WTC11 (cell line): ENCODE measurements around the gene ARAP2. TPM values are rescaled to one million over a fixed set of nuclear protein-coding genes. Genes with fewer than 3 reads are reported as not detected.

Experiments used
- ATAC-seq: fragments of 200-7000 bp; cut with Tn5 transposase; 2 replicates; pipeline ENCODE4 v1.10.0; 2021; ENCODE audit warnings: mild to moderate bottlenecking, moderate library complexity
- CTCF ChIA-PET: fragments of 300-600 bp; sonication (Branson Sonifier 250); formaldehyde crosslinking; loops from one replicate; lab custom pipeline; 2021; ENCODE audit warnings: antibody characterized with exemption; lab: Charles Lee
- POLR2A ChIA-PET: fragments of 350-600 bp; sonication (Branson Sonifier 250); formaldehyde crosslinking; loops from one replicate; lab custom pipeline; 2021; ENCODE audit warnings: antibody characterized with exemption; lab: Charles Lee
- DNase-seq: peaks from one replicate; pipeline ENCODE4 v3.0.0; 2021; ENCODE audit warnings: low spot score
- H3K27ac Mint-ChIP-seq: 2 replicates; pipeline ENCODE4 v1.8.0; 2021; ENCODE audit warnings: mixed read lengths
- H3K27me3 Mint-ChIP-seq: 2 replicates; pipeline ENCODE4 v1.8.0; 2021; ENCODE audit warnings: low read depth, mild to moderate bottlenecking, moderate library complexity, mixed read lengths
- H3K36me3 Mint-ChIP-seq: 2 replicates; pipeline ENCODE4 v1.8.0; 2021; ENCODE audit warnings: mixed read lengths
- H3K4me1 Mint-ChIP-seq: 2 replicates; pipeline ENCODE4 v1.8.0; 2022; ENCODE audit warnings: mixed read lengths
- H3K4me3 Mint-ChIP-seq: 2 replicates; pipeline ENCODE4 v1.8.0; 2021; ENCODE audit warnings: mild to moderate bottlenecking, moderate library complexity, mixed read lengths
- H3K9me3 Mint-ChIP-seq: 2 replicates; pipeline ENCODE4 v1.8.0; 2021; ENCODE audit warnings: mixed read lengths
- ELF4 ChIP-seq: sonication (generic); formaldehyde crosslinking; IDR thresholded peaks from 2 replicates; pipeline ENCODE4 v1.8.1; 2022; ENCODE audit warnings: low read depth, mild to moderate bottlenecking, moderate library complexity, missing genetic modification reagents
- ETV6 ChIP-seq: sonication (generic); formaldehyde crosslinking; IDR thresholded peaks from 2 replicates; pipeline ENCODE4 v1.8.1; 2022; ENCODE audit warnings: mild to moderate bottlenecking, missing genetic modification reagents
- GTF2I ChIP-seq: fragments of 250-450 bp; sonication (Bioruptor Pico); conservative IDR thresholded peaks from 2 replicates; pipeline ENCODE4 v1.4.0; 2021; ENCODE audit warnings: mild to moderate bottlenecking
- JAZF1 ChIP-seq: fragments of 250-450 bp; sonication (Bioruptor Pico); IDR thresholded peaks from 2 replicates; pipeline ENCODE4 v1.9.0; 2021; ENCODE audit warnings: moderate library complexity, mild to moderate bottlenecking, inconsistent platforms
- KAT7 ChIP-seq: sonication (generic); formaldehyde crosslinking; IDR thresholded peaks from 2 replicates; pipeline ENCODE4 v1.8.1; 2023; ENCODE audit warnings: missing genetic modification reagents, mild to moderate bottlenecking, borderline replicate concordance
- RELA ChIP-seq: sonication (generic); formaldehyde crosslinking; IDR thresholded peaks from 2 replicates; pipeline ENCODE4 v1.8.1; 2022; ENCODE audit warnings: missing genetic modification reagents, mild to moderate bottlenecking, borderline replicate concordance
- SP1 ChIP-seq: sonication (generic); formaldehyde crosslinking; conservative IDR thresholded peaks from 2 replicates; pipeline ENCODE4 v1.8.1; 2022; ENCODE audit warnings: missing genetic modification reagents
- ZBTB21 ChIP-seq: sonication (generic); formaldehyde crosslinking; IDR thresholded peaks from 2 replicates; pipeline ENCODE4 v1.8.1; 2023; ENCODE audit warnings: mild to moderate bottlenecking, missing genetic modification reagents, borderline replicate concordance
- ZNF263 ChIP-seq: sonication (generic); formaldehyde crosslinking; IDR thresholded peaks from 2 replicates; pipeline ENCODE4 v1.8.1; 2022; ENCODE audit warnings: low read depth, mild to moderate bottlenecking, moderate library complexity, missing genetic modification reagents
- ZNF671 ChIP-seq: fragments of 250-450 bp; sonication (Bioruptor Pico); IDR thresholded peaks from 2 replicates; pipeline ENCODE4 v1.8.0; 2021; ENCODE audit warnings: mild to moderate bottlenecking
- total RNA-seq: library from RNA; stranded (reverse); gene quantifications from 3 replicates; pipeline ENCODE4 v1.2.3, GENCODE V29; 2021
- TF ChIP-seq, protein P1 (sequence below): fragments of 250-450 bp; sonication (Bioruptor Pico); IDR thresholded peaks from 2 replicates; pipeline ENCODE4 v1.9.0; 2021; ENCODE audit warnings: mild to moderate bottlenecking, borderline replicate concordance
- TF ChIP-seq, protein P2 (sequence below): sonication (generic); formaldehyde crosslinking; IDR thresholded peaks from 2 replicates; pipeline ENCODE4 v1.8.0; 2023; ENCODE audit warnings: mild to moderate bottlenecking, missing genetic modification reagents
- TF ChIP-seq, protein P3 (sequence below): sonication (generic); formaldehyde crosslinking; IDR thresholded peaks from 2 replicates; pipeline ENCODE4 v1.8.1; 2023; ENCODE audit warnings: mild to moderate bottlenecking, missing genetic modification reagents, borderline replicate concordance
- TF ChIP-seq, protein P4 (sequence below): sonication (generic); formaldehyde crosslinking; IDR thresholded peaks from 2 replicates; pipeline ENCODE4 v1.8.0; 2022; ENCODE audit warnings: mild to moderate bottlenecking, missing genetic modification reagents
- TF ChIP-seq, protein P5 (sequence below): sonication (generic); formaldehyde crosslinking; IDR thresholded peaks from 2 replicates; pipeline ENCODE4 v1.8.0; 2022; ENCODE audit warnings: mild to moderate bottlenecking, missing genetic modification reagents
- TF ChIP-seq, protein P6 (sequence below): sonication (generic); formaldehyde crosslinking; IDR thresholded peaks from 2 replicates; pipeline ENCODE4 v1.8.1; 2023; ENCODE audit warnings: mild to moderate bottlenecking, missing genetic modification reagents
- TF ChIP-seq, protein P7 (sequence below): fragments of 250-450 bp; sonication (Bioruptor Pico); IDR thresholded peaks from 2 replicates; pipeline ENCODE4 v1.9.0; 2021; ENCODE audit warnings: moderate library complexity, mild to moderate bottlenecking, inconsistent platforms, borderline replicate concordance
- TF ChIP-seq, protein P8 (sequence below): fragments of 200-600 bp; IDR thresholded peaks from 2 replicates; pipeline ENCODE4 v1.8.0; 2022; ENCODE audit warnings: antibody characterized with exemption

ARAP2 gene
- total RNA-seq, 1 experiment from 2014 or later: 1.0 TPM

DNA sequence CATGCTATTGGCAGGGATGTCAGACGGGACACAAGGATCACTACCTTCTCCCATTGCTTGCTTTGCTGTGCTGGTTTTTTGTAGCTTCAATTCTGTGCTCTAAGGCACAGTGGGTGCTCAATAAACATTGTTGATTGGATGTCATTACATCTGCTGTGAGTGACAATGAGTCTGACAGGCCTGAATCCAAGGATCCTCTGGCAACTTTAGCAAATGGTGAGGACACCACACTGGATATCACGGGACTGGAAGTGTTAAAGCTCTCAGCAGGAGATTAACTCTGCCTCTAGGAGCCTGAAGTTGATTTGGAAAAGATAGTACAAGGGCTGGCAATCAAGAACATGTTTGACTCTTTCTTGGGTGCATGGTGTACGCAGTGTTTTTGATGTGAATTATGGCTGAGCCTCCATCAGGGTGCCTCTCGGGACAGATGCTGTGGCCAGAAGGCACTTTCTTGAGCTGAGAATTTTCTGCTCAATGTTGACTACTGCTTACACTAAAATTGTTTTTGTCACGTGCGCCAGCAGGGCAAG lies 217.9 kb downstream of the ARAP2 start (continued):
- no peak for TF ChIP-seq ETV6
- TF ChIP-seq, protein P1, sequence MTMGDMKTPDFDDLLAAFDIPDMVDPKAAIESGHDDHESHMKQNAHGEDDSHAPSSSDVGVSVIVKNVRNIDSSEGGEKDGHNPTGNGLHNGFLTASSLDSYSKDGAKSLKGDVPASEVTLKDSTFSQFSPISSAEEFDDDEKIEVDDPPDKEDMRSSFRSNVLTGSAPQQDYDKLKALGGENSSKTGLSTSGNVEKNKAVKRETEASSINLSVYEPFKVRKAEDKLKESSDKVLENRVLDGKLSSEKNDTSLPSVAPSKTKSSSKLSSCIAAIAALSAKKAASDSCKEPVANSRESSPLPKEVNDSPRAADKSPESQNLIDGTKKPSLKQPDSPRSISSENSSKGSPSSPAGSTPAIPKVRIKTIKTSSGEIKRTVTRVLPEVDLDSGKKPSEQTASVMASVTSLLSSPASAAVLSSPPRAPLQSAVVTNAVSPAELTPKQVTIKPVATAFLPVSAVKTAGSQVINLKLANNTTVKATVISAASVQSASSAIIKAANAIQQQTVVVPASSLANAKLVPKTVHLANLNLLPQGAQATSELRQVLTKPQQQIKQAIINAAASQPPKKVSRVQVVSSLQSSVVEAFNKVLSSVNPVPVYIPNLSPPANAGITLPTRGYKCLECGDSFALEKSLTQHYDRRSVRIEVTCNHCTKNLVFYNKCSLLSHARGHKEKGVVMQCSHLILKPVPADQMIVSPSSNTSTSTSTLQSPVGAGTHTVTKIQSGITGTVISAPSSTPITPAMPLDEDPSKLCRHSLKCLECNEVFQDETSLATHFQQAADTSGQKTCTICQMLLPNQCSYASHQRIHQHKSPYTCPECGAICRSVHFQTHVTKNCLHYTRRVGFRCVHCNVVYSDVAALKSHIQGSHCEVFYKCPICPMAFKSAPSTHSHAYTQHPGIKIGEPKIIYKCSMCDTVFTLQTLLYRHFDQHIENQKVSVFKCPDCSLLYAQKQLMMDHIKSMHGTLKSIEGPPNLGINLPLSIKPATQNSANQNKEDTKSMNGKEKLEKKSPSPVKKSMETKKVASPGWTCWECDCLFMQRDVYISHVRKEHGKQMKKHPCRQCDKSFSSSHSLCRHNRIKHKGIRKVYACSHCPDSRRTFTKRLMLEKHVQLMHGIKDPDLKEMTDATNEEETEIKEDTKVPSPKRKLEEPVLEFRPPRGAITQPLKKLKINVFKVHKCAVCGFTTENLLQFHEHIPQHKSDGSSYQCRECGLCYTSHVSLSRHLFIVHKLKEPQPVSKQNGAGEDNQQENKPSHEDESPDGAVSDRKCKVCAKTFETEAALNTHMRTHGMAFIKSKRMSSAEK (CRISPR knock-in tag): no peak
- TF ChIP-seq, protein P2, sequence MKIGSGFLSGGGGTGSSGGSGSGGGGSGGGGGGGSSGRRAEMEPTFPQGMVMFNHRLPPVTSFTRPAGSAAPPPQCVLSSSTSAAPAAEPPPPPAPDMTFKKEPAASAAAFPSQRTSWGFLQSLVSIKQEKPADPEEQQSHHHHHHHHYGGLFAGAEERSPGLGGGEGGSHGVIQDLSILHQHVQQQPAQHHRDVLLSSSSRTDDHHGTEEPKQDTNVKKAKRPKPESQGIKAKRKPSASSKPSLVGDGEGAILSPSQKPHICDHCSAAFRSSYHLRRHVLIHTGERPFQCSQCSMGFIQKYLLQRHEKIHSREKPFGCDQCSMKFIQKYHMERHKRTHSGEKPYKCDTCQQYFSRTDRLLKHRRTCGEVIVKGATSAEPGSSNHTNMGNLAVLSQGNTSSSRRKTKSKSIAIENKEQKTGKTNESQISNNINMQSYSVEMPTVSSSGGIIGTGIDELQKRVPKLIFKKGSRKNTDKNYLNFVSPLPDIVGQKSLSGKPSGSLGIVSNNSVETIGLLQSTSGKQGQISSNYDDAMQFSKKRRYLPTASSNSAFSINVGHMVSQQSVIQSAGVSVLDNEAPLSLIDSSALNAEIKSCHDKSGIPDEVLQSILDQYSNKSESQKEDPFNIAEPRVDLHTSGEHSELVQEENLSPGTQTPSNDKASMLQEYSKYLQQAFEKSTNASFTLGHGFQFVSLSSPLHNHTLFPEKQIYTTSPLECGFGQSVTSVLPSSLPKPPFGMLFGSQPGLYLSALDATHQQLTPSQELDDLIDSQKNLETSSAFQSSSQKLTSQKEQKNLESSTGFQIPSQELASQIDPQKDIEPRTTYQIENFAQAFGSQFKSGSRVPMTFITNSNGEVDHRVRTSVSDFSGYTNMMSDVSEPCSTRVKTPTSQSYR: no peak
- no peak for TF ChIP-seq ZNF671 (CRISPR knock-in tag)
- no peak for TF ChIP-seq SP1 (CRISPR knock-in tag)
- no peak for TF ChIP-seq GTF2I (CRISPR knock-in tag)
- TF ChIP-seq, protein P3, sequence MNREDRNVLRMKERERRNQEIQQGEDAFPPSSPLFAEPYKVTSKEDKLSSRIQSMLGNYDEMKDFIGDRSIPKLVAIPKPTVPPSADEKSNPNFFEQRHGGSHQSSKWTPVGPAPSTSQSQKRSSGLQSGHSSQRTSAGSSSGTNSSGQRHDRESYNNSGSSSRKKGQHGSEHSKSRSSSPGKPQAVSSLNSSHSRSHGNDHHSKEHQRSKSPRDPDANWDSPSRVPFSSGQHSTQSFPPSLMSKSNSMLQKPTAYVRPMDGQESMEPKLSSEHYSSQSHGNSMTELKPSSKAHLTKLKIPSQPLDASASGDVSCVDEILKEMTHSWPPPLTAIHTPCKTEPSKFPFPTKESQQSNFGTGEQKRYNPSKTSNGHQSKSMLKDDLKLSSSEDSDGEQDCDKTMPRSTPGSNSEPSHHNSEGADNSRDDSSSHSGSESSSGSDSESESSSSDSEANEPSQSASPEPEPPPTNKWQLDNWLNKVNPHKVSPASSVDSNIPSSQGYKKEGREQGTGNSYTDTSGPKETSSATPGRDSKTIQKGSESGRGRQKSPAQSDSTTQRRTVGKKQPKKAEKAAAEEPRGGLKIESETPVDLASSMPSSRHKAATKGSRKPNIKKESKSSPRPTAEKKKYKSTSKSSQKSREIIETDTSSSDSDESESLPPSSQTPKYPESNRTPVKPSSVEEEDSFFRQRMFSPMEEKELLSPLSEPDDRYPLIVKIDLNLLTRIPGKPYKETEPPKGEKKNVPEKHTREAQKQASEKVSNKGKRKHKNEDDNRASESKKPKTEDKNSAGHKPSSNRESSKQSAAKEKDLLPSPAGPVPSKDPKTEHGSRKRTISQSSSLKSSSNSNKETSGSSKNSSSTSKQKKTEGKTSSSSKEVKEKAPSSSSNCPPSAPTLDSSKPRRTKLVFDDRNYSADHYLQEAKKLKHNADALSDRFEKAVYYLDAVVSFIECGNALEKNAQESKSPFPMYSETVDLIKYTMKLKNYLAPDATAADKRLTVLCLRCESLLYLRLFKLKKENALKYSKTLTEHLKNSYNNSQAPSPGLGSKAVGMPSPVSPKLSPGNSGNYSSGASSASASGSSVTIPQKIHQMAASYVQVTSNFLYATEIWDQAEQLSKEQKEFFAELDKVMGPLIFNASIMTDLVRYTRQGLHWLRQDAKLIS (CRISPR knock-in tag): no peak
- TF ChIP-seq ELF4 (CRISPR knock-in tag): no peak
- no peak for TF ChIP-seq ZNF263 (CRISPR knock-in tag)
- TF ChIP-seq, protein P4, sequence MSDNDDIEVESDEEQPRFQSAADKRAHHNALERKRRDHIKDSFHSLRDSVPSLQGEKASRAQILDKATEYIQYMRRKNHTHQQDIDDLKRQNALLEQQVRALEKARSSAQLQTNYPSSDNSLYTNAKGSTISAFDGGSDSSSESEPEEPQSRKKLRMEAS (CRISPR knock-in tag): no peak
- no peak for TF ChIP-seq RELA (CRISPR knock-in tag)
- TF ChIP-seq JAZF1 (CRISPR knock-in tag): no peak

DNA sequence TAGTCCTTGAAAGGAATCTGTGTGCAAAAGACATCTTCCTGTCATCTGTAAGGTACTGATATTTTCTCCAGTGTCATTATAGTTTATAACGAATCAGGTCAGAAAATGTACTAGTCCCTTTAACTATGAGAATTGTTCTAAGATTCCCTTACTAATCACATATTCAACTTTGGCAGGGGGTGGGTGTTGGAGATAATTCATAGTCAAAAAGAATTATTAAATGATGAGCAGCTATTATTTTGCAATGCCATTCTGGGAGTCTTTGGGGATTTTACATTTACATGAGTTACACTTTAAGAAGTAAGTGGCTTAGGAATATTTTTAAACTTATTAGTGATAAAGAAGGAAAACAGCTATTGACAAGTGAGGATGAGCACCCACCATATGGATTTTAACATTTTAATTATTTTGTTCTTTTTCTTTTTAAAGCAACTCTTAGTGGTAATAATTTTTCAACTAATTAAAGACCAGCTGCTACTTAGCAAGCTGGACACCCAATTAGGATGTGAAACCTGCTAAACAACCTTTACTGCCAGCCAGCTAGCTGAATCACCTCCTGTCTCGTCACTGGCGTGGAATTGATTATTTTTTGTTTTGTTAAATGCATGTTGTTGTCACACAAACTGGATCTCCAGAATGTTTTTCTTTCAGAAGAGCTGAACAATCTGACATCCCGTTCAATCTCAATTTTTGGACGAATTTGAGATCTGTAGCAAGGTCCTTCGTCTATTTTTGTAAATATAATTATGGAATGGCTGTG lies 219.2 kb downstream of the ARAP2 start:
- DNase-seq: no peak
- 0 out of 2 replicates have a peak, but pooled peaks cover 3% of the 10 kb centered on the region for H3K27me3 Mint-ChIP-seq
- H3K27ac Mint-ChIP-seq: no peak overlapping the region
- peaks cover 32% of the 10 kb centered on the region for H3K4me1 Mint-ChIP-seq
- ChIA-PET CTCF (no interaction called here), POLR2A (no interaction called here)
- H3K9me3 Mint-ChIP-seq: no peaks in the 10 kb centered on the region
- H3K4me3 Mint-ChIP-seq: no peak overlapping the region
- H3K36me3 Mint-ChIP-seq: no peaks in the 10 kb centered on the region
- no peak for ATAC-seq
- TF ChIP-seq, protein P5, sequence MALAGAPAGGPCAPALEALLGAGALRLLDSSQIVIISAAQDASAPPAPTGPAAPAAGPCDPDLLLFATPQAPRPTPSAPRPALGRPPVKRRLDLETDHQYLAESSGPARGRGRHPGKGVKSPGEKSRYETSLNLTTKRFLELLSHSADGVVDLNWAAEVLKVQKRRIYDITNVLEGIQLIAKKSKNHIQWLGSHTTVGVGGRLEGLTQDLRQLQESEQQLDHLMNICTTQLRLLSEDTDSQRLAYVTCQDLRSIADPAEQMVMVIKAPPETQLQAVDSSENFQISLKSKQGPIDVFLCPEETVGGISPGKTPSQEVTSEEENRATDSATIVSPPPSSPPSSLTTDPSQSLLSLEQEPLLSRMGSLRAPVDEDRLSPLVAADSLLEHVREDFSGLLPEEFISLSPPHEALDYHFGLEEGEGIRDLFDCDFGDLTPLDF (CRISPR knock-in tag): no peak
- TF ChIP-seq, protein P6, sequence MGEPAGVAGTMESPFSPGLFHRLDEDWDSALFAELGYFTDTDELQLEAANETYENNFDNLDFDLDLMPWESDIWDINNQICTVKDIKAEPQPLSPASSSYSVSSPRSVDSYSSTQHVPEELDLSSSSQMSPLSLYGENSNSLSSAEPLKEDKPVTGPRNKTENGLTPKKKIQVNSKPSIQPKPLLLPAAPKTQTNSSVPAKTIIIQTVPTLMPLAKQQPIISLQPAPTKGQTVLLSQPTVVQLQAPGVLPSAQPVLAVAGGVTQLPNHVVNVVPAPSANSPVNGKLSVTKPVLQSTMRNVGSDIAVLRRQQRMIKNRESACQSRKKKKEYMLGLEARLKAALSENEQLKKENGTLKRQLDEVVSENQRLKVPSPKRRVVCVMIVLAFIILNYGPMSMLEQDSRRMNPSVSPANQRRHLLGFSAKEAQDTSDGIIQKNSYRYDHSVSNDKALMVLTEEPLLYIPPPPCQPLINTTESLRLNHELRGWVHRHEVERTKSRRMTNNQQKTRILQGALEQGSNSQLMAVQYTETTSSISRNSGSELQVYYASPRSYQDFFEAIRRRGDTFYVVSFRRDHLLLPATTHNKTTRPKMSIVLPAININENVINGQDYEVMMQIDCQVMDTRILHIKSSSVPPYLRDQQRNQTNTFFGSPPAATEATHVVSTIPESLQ (CRISPR knock-in tag): no peak
- TF ChIP-seq ZBTB21 (CRISPR knock-in tag) (no peak), KAT7 (CRISPR knock-in tag) (no peak)
- TF ChIP-seq, protein P7, sequence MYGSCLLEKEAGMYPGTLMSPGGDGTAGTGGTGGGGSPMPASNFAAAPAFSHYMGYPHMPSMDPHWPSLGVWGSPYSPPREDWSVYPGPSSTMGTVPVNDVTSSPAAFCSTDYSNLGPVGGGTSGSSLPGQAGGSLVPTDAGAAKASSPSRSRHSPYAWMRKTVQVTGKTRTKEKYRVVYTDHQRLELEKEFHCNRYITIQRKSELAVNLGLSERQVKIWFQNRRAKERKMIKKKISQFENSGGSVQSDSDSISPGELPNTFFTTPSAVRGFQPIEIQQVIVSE (CRISPR knock-in tag): no peak
- TF ChIP-seq, protein P8, sequence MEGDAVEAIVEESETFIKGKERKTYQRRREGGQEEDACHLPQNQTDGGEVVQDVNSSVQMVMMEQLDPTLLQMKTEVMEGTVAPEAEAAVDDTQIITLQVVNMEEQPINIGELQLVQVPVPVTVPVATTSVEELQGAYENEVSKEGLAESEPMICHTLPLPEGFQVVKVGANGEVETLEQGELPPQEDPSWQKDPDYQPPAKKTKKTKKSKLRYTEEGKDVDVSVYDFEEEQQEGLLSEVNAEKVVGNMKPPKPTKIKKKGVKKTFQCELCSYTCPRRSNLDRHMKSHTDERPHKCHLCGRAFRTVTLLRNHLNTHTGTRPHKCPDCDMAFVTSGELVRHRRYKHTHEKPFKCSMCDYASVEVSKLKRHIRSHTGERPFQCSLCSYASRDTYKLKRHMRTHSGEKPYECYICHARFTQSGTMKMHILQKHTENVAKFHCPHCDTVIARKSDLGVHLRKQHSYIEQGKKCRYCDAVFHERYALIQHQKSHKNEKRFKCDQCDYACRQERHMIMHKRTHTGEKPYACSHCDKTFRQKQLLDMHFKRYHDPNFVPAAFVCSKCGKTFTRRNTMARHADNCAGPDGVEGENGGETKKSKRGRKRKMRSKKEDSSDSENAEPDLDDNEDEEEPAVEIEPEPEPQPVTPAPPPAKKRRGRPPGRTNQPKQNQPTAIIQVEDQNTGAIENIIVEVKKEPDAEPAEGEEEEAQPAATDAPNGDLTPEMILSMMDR: no peak
